ENCODE data around the gene TTC9C.
"Not testable (repeated sequence)": the region's sequence is repeated elsewhere in the genome, so short reads cannot be mapped to it uniquely, and the experiment has no call there.

Gene TTC9C

DNA sequence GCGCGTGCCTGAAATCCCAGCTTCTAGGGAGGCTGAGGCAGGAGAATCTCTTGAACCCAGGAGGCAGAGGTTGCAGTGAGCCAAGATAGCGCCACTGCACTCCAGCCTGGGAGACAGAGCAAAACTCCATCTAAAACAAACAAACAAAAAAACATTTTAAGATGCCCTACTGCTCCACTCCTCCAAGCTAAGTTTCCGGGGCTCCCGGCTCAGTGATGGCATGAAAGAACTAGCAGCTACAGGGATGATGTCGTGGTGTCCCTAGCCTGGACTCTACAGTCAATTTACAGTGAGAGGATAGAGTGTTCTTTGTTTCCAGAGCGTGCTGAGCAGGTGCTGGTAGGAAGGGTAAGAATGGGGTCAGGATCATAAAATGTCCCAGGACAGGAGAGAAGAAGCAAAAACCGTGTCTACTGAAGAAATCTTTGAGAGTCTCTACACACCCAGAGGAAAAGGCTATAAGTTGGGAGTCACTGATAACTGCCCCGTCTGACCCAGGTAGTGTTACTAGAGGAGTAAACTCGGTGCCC, 26.9 kb downstream of the TTC9C start:
- Histone ChIP-seq H3K4me1 (ENCODE audit: control insufficient read depth, low read length) (peaks cover 14% of the 10 kb centered on the region), H3K27me3 (ENCODE audit: control insufficient read depth, low read length) (no peaks in the 10 kb centered on the region), H3K9me2 (replicated peaks; ENCODE audit: control insufficient read depth, low read length) (no peaks in the 10 kb centered on the region), H3K9me3 (ENCODE audit: control insufficient read depth, insufficient read depth, low read length) (no peaks in the 10 kb centered on the region), H4K20me1 (ENCODE audit: control insufficient read depth, insufficient read depth, low read depth, low read length) (no peaks in the 10 kb centered on the region), H3K4me3 (ENCODE audit: low read length) (peak overlapping the region; percentile 93), H3K36me3 (ENCODE audit: control insufficient read depth, low read length) (peaks cover 12% of the 10 kb centered on the region), H3K27ac (ENCODE audit: low read depth, low read length) (no peak overlapping the region), H3K4me2 (ENCODE audit: low read length) (peak overlapping the region; percentile 92), H3K79me2 (ENCODE audit: control insufficient read depth, low read length) (peaks cover 18% of the 10 kb centered on the region), H3F3A (ENCODE audit: control insufficient read depth, insufficient read depth) (peaks cover 3% of the 10 kb centered on the region; the same call in 1 of the 2 replicates)
- TF ChIP-seq EZH2phosphoT487 (IDR thresholded peaks at IDR 0.05; ENCODE audit: borderline replicate concordance, low read length): no peak
- TF ChIP-seq, protein P1, sequence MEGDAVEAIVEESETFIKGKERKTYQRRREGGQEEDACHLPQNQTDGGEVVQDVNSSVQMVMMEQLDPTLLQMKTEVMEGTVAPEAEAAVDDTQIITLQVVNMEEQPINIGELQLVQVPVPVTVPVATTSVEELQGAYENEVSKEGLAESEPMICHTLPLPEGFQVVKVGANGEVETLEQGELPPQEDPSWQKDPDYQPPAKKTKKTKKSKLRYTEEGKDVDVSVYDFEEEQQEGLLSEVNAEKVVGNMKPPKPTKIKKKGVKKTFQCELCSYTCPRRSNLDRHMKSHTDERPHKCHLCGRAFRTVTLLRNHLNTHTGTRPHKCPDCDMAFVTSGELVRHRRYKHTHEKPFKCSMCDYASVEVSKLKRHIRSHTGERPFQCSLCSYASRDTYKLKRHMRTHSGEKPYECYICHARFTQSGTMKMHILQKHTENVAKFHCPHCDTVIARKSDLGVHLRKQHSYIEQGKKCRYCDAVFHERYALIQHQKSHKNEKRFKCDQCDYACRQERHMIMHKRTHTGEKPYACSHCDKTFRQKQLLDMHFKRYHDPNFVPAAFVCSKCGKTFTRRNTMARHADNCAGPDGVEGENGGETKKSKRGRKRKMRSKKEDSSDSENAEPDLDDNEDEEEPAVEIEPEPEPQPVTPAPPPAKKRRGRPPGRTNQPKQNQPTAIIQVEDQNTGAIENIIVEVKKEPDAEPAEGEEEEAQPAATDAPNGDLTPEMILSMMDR (IDR thresholded peaks at IDR 0.05; ENCODE audit: low read depth, low read length, poor library complexity, severe bottlenecking): no peak

DNA sequence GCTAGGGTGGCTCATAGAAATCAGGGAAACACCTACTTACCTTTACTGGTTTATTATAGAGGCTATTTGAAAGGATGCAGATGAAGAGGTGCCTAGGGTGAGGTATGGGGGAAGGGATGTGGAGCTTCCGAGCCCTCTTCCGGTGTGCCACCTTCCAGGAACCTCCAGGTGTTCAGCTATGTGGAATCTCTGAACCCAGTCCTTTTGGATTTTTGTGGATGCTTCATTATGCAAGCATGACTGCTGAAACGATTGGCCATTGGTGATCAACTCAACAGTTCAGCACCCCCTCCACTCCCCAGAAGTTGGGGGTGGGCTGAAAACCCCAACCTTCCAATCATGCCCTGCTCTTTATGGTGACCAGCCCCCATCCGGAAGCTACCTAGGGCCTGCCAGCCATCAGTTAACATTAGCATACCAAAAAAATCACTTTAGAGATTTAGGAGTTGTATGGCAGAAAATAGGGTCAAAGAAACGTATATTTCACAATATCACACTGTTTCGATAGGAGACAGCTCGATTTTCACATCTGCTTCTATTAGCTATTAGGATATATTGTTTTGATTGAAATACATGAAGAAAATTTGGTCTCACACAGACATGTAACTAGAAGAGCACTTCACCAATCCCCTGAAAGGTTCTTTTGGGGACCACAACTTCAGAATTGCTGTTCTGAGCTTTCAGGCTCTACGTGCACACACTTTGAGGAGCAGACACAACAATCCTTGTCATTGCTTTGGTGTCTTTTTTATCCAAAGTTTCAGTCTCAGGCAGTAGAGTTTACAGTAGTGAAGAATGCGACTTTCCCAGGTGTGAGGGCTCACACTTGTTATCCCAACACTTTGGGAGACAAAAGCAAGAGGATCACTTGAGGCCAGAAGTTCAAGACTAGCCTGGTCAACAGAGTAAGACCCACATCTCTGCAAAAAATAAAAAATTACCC, 29.8 kb downstream of the TTC9C start:
- Histone ChIP-seq H3K4me3 (ENCODE audit: low read length) (no peak overlapping the region), H3K36me3 (ENCODE audit: control insufficient read depth, low read length) (peaks cover 13% of the 10 kb centered on the region), H3K79me2 (ENCODE audit: control insufficient read depth, low read length) (peaks cover 21% of the 10 kb centered on the region), H3K9me2 (replicated peaks; ENCODE audit: control insufficient read depth, low read length) (no peaks in the 10 kb centered on the region), H4K20me1 (ENCODE audit: control insufficient read depth, insufficient read depth, low read depth, low read length) (no peaks in the 10 kb centered on the region), H3K9me3 (ENCODE audit: control insufficient read depth, insufficient read depth, low read length) (no peaks in the 10 kb centered on the region), H3K27me3 (ENCODE audit: control insufficient read depth, low read length) (no peaks in the 10 kb centered on the region), H3F3A (ENCODE audit: control insufficient read depth, insufficient read depth) (peaks cover 3% of the 10 kb centered on the region; the same call in 1 of the 2 replicates), H3K4me2 (ENCODE audit: low read length) (no peak overlapping the region), H3K4me1 (ENCODE audit: control insufficient read depth, low read length) (peaks cover 23% of the 10 kb centered on the region), H3K27ac (ENCODE audit: low read depth, low read length) (no peak overlapping the region)
- TF ChIP-seq, protein P1 (IDR thresholded peaks at IDR 0.05; ENCODE audit: low read depth, low read length, poor library complexity, severe bottlenecking): no peak
- TF ChIP-seq EZH2phosphoT487 (IDR thresholded peaks at IDR 0.05; ENCODE audit: borderline replicate concordance, low read length): no peak

DNA sequence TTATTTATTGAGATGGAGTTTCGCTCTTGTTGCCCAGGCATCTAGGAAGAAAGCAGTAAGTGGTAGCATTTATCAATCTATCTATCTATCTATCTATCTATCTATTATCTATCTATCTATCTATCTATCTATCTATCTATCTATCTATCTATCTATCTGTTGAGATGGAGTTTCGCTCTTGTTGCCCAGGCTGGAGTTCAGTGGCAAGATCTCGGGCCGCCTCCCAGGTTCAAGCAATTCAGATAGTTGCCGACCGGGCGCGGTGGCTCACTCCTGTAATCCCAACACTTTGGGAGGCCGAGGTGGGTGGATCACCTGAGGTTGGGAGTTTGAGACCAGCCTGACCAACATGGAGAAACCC, 32.6 kb downstream of the TTC9C start:
- H3K9me3 ChIP-seq (ENCODE audit: control insufficient read depth, insufficient read depth, low read length); H3F3A ChIP-seq (ENCODE audit: control insufficient read depth, insufficient read depth); H3K9me2 ChIP-seq (replicated peaks; ENCODE audit: control insufficient read depth, low read length); H4K20me1 ChIP-seq (ENCODE audit: control insufficient read depth, insufficient read depth, low read depth, low read length); H3K27me3 ChIP-seq (ENCODE audit: control insufficient read depth, low read length): not testable (repeated sequence)
- Histone ChIP-seq H3K4me3 (ENCODE audit: low read length) (peak overlapping the region; percentile 98), H3K4me2 (ENCODE audit: low read length) (peak overlapping the region; percentile 86), H3K4me1 (ENCODE audit: control insufficient read depth, low read length) (peaks cover 11% of the 10 kb centered on the region), H3K27ac (ENCODE audit: low read depth, low read length) (0 out of 2 replicates have a peak overlapping the region, but pooled peaks have one; percentile 12), H3K36me3 (ENCODE audit: control insufficient read depth, low read length) (peaks cover 26% of the 10 kb centered on the region), H3K79me2 (ENCODE audit: control insufficient read depth, low read length) (peaks cover 20% of the 10 kb centered on the region)

DNA sequence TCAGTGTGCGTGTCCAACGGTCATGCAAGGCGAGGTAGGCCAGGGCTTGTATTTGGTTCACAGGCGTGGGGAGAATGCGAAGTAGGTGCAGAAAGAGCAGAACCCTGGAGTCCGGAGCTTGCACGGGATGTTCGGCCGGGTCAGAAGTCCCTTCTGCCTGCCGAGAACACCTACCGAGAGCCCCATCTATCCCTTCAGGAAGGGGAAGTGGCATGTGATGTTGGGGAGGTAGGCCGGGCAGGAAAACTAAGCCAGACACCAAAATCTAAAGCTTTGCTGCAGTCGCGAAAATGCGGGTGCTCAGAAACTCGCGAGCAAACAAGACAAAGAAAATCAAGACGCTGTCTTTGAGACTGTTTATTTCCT, 42.5 kb downstream of the TTC9C start:
- Histone ChIP-seq H3K4me3 (ENCODE audit: low read length) (peak overlapping the region; percentile 97), H3F3A (ENCODE audit: control insufficient read depth, insufficient read depth) (peaks cover 16% of the 10 kb centered on the region), H3K27ac (ENCODE audit: low read depth, low read length) (peak overlapping the region; percentile 74), H4K20me1 (ENCODE audit: control insufficient read depth, insufficient read depth, low read depth, low read length) (no peaks in the 10 kb centered on the region), H3K79me2 (ENCODE audit: control insufficient read depth, low read length) (peaks cover 37% of the 10 kb centered on the region), H3K9me2 (replicated peaks; ENCODE audit: control insufficient read depth, low read length) (no peaks in the 10 kb centered on the region), H3K36me3 (ENCODE audit: control insufficient read depth, low read length) (peaks cover 27% of the 10 kb centered on the region), H3K4me1 (ENCODE audit: control insufficient read depth, low read length) (peaks cover 31% of the 10 kb centered on the region), H3K4me2 (ENCODE audit: low read length) (peak overlapping the region; percentile 96), H3K9me3 (ENCODE audit: control insufficient read depth, insufficient read depth, low read length) (no peaks in the 10 kb centered on the region), H3K27me3 (ENCODE audit: control insufficient read depth, low read length) (no peaks in the 10 kb centered on the region)
- TF ChIP-seq, protein P1 (IDR thresholded peaks at IDR 0.05; ENCODE audit: low read depth, low read length, poor library complexity, severe bottlenecking): no peak
- TF ChIP-seq EZH2phosphoT487 (IDR thresholded peaks at IDR 0.05; ENCODE audit: borderline replicate concordance, low read length): no peak
